Ishikawa (cell line): ENCODE data around the gene CREBL2.

Source experiments
- CEBPB ChIP-seq: IDR thresholded peaks from 2 replicates; pipeline ENCODE4 v1.6.1; 2012
- CREB1 ChIP-seq: IDR thresholded peaks from 2 replicates; pipeline ENCODE4 v1.6.1; 2012; ENCODE audit warnings: low read depth
- EGR1 ChIP-seq: IDR thresholded peaks from 2 replicates; pipeline ENCODE4 v1.6.1; 2012
- EP300 ChIP-seq: IDR thresholded peaks from 2 replicates; pipeline ENCODE4 v1.6.1; 2012; ENCODE audit warnings: borderline replicate concordance
- FOXM1 ChIP-seq: IDR thresholded peaks from 2 replicates; pipeline ENCODE4 v1.6.1; 2012; ENCODE audit warnings: low read depth, borderline replicate concordance
- MAX ChIP-seq: IDR thresholded peaks from 2 replicates; pipeline ENCODE4 v1.6.1; 2012
- NFIC ChIP-seq: IDR thresholded peaks from 2 replicates; pipeline ENCODE4 v1.6.1; 2012
- RAD21 ChIP-seq: IDR thresholded peaks from 2 replicates; pipeline ENCODE4 v1.6.1; 2012; ENCODE audit warnings: low read depth
- REST ChIP-seq: IDR thresholded peaks from 2 replicates; pipeline ENCODE4 v1.6.1; 2012; ENCODE audit warnings: low read depth, mild to moderate bottlenecking
- TAF1 ChIP-seq: IDR thresholded peaks from 2 replicates; pipeline ENCODE4 v1.6.1; 2012; ENCODE audit warnings: low read depth, mild to moderate bottlenecking
- TEAD4 ChIP-seq: IDR thresholded peaks from 2 replicates; pipeline ENCODE4 v1.6.1; 2012
- USF1 ChIP-seq: IDR thresholded peaks from 2 replicates; pipeline ENCODE4 v1.6.1; 2012
- YY1 ChIP-seq: IDR thresholded peaks from 2 replicates; pipeline ENCODE4 v1.6.1; 2012; ENCODE audit warnings: low read depth

- TF ChIP-seq TAF1 (no peak), EP300 (no peak), RAD21 (no peak), TEAD4 (no peak), MAX (no peak), REST (no peak), USF1 (no peak), FOXM1 (no peak), CEBPB (no peak), CREB1 (no peak), NFIC (no peak), YY1 (no peak), EGR1 (no peak)
These were observed 5.0 kb downstream of the CREBL2 start for GRCh38 chr12:12616512-12617310.
